Activated CD4-positive, alpha-beta memory T cell treated with anti-CD3 and anti-CD28 coated beads, Interleukin-2, amount 10 ng/mL, durations not matched to agents 7 days and 5 days (primary cell): ENCODE measurements around the gene TMEM171. TPM values are rescaled to one million over a fixed set of nuclear protein-coding genes. Genes with fewer than 3 reads are reported as not detected.

ENCODE experiments used
- CTCF ChIA-PET: fragments of 350-600 bp; sonication (Branson Sonifier 250); formaldehyde crosslinking; loops from one replicate; lab custom pipeline; 2021; ENCODE audit warnings: antibody characterized with exemption, inconsistent platforms; lab: Charles Lee
- POLR2A ChIA-PET: fragments of 350-600 bp; sonication (Branson Sonifier 250); formaldehyde crosslinking; loops from one replicate; lab custom pipeline; 2021; ENCODE audit warnings: antibody characterized with exemption; lab: Charles Lee
- DNase-seq: peaks from one replicate; pipeline ENCODE4 v3.0.0-alpha.2; 2020
- H3K27ac Mint-ChIP-seq: one replicate; pipeline ENCODE4 v1.8.0; 2021; ENCODE audit warnings: mild to moderate bottlenecking, mixed read lengths
- H3K27me3 Mint-ChIP-seq: one replicate; pipeline ENCODE4 v1.8.0; 2021; ENCODE audit warnings: mixed read lengths
- H3K36me3 Mint-ChIP-seq: one replicate; pipeline ENCODE4 v1.8.0; 2021; ENCODE audit warnings: low read depth, mixed read lengths
- H3K4me1 Mint-ChIP-seq: one replicate; pipeline ENCODE4 v1.8.0; 2021; ENCODE audit warnings: mixed read lengths
- H3K4me3 Mint-ChIP-seq: one replicate; pipeline ENCODE4 v1.8.0; 2021; ENCODE audit warnings: mild to moderate bottlenecking, mixed read lengths
- H3K9me3 Mint-ChIP-seq: one replicate; pipeline ENCODE4 v1.8.0; 2021; ENCODE audit warnings: mixed read lengths
- total RNA-seq, 2 experiments: library from RNA; stranded (reverse); gene quantifications; one replicate each; pipeline ENCODE4 v1.2.3, GENCODE V29; 2021

TMEM171 gene
- total RNA-seq = not detected

GRCh38 chr5:73120222-73121118 is at the start of gene TMEM171:
TSS of gene TMEM171 (plus strand) at chr5:73120575. CDS start at chr5:73123374, 2,799 bp downstream.
- H3K36me3 Mint-ChIP-seq = peaks cover 3% of the 10 kb centered on the region
- peaks cover 73% of the 10 kb centered on the region for H3K27me3 Mint-ChIP-seq
- CTCF ChIA-PET = no interaction called here
- peaks cover 29% of the 10 kb centered on the region for H3K4me1 Mint-ChIP-seq
- no peak within 1 kb of the TSS for H3K27ac Mint-ChIP-seq
- DNase-seq = no peak
- H3K9me3 Mint-ChIP-seq = no peaks in the 10 kb centered on the region
- H3K4me3 Mint-ChIP-seq = peak within 1 kb of the TSS; percentile 10
- POLR2A ChIA-PET = no interaction called here

- CTCF ChIA-PET = no interaction called here
- Mint-ChIP-seq H3K27ac (no peak overlapping the region), H3K36me3 (no peaks in the 10 kb centered on the region)
These were observed 39.3 kb upstream of the TMEM171 start for GRCh38 chr5:73081093-73081492.

GRCh38 chr5:73088026-73088425 is 32.3 kb upstream of the TMEM171 start:
- no peaks in the 10 kb centered on the region for H3K4me1 Mint-ChIP-seq
- no peaks in the 10 kb centered on the region for H3K36me3 Mint-ChIP-seq
- H3K27me3 Mint-ChIP-seq = peaks cover 7% of the 10 kb centered on the region
- no peak overlapping the region for H3K4me3 Mint-ChIP-seq
- ChIA-PET POLR2A (no interaction called here), CTCF (no interaction called here)
- DNase-seq = no peak
- H3K27ac Mint-ChIP-seq = no peak overlapping the region
- no peaks in the 10 kb centered on the region for H3K9me3 Mint-ChIP-seq

More at GRCh38 chr5:73081093-73081492, 39.3 kb upstream of the TMEM171 start:
- no peak for DNase-seq
- H3K4me1 Mint-ChIP-seq = no peaks in the 10 kb centered on the region
- no peak overlapping the region for H3K4me3 Mint-ChIP-seq
- no peaks in the 10 kb centered on the region for H3K27me3 Mint-ChIP-seq
- POLR2A ChIA-PET = no interaction called here
- no peaks in the 10 kb centered on the region for H3K9me3 Mint-ChIP-seq

GRCh38 chr5:73093943-73094342 is 26.4 kb upstream of the TMEM171 start:
- no peaks in the 10 kb centered on the region for H3K4me1 Mint-ChIP-seq
- CTCF ChIA-PET = no interaction called here
- no peaks in the 10 kb centered on the region for H3K36me3 Mint-ChIP-seq
- POLR2A ChIA-PET = no interaction called here
- no peak for DNase-seq
- H3K4me3 Mint-ChIP-seq = no peak overlapping the region
- no peak overlapping the region for H3K27ac Mint-ChIP-seq
- no peaks in the 10 kb centered on the region for H3K9me3 Mint-ChIP-seq
- peaks cover 8% of the 10 kb centered on the region for H3K27me3 Mint-ChIP-seq

DNA sequence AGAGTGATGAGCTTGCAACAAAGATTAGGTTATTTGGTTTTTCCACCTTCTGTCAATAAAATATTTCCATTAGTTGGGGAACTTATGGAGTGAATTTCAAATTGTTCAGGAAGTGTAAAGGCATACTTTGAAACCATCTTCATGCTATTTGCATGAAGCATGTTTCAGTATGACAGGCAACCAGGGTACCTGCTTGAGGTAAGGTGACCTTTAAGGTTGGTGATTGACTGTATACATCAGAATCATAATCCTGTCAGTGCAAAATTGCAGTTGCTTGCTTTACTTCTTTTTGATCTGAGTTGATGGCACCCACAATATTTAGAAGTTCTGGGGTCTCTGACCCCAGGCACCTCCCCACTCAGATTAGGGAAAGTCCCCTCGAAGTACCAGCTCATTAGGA is 26.0 kb upstream of the TMEM171 start:
- Mint-ChIP-seq H3K36me3 (no peaks in the 10 kb centered on the region), H3K4me1 (no peaks in the 10 kb centered on the region), H3K27ac (no peak overlapping the region), H3K27me3 (peaks cover 8% of the 10 kb centered on the region), H3K9me3 (no peaks in the 10 kb centered on the region), H3K4me3 (no peak overlapping the region)
- POLR2A ChIA-PET = no interaction called here
- no peak for DNase-seq
- CTCF ChIA-PET = no interaction called here

DNA sequence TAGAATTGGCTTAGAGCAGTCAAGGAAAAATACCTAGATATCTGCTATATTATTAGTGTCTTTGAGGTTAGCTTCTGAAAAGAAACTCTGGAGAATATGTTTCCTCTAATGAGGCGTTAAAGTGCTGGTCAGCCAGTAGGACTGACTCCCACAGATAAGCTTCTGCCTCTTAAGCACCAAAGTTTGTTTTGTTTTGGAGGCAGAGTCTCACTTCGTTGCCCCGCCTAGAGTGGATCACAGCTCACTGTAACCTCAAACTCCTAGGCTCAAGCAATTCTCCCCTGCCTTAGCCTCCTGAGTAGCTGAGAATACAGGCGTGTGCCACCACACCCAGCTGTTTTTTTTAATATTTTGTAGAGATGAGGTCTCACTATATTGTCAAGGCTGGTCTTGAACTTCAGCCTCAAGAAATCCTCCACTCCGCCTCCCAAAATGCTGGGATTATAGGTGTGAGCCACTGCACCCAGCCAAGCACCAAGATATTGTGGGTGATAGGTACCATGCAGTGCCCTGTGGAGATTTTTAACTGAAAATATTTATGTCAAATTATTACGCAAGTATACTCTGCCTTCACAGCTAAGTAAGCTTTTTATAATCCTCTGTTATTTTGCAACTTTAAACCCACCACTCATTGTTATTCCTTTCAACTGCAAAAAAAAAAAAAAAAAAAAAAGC is 24.7 kb upstream of the TMEM171 start:
- H3K4me3 Mint-ChIP-seq = no peak overlapping the region
- CTCF ChIA-PET = interaction anchor here (1.2 kb wide), 1 partner anchor 11 kb away, joined by 3 read pairs; no protein-coding TSS in a partner anchor

GRCh38 chr5:73096239-73096575 is 24.2 kb upstream of the TMEM171 start:
- H3K36me3 Mint-ChIP-seq = no peaks in the 10 kb centered on the region
- H3K27me3 Mint-ChIP-seq = peaks cover 10% of the 10 kb centered on the region
- POLR2A ChIA-PET = no interaction called here
- CTCF ChIA-PET = interaction anchor here (1.2 kb wide), 1 partner anchor 11 kb away, joined by 3 read pairs; no protein-coding TSS in a partner anchor
- DNase-seq = no peak
- H3K9me3 Mint-ChIP-seq = no peaks in the 10 kb centered on the region
- no peaks in the 10 kb centered on the region for H3K4me1 Mint-ChIP-seq
- H3K27ac Mint-ChIP-seq = no peak overlapping the region
- H3K4me3 Mint-ChIP-seq = no peak overlapping the region

More for the DNA sequence above, 24.7 kb upstream of the TMEM171 start:
- POLR2A ChIA-PET = no interaction called here
- no peaks in the 10 kb centered on the region for H3K36me3 Mint-ChIP-seq
- DNase-seq = no peak
- H3K27ac Mint-ChIP-seq = no peak overlapping the region
- no peaks in the 10 kb centered on the region for H3K9me3 Mint-ChIP-seq
- H3K27me3 Mint-ChIP-seq = peaks cover 10% of the 10 kb centered on the region
- H3K4me1 Mint-ChIP-seq = no peaks in the 10 kb centered on the region

- Mint-ChIP-seq H3K4me1 (no peaks in the 10 kb centered on the region), H3K4me3 (no peak overlapping the region), H3K9me3 (no peaks in the 10 kb centered on the region), H3K27me3 (peaks cover 7% of the 10 kb centered on the region), H3K27ac (no peak overlapping the region), H3K36me3 (no peaks in the 10 kb centered on the region)
- DNase-seq = no peak
- POLR2A ChIA-PET = no interaction called here
- CTCF ChIA-PET = no interaction called here
These were observed 22.6 kb upstream of the TMEM171 start for GRCh38 chr5:73097740-73098139.

DNA sequence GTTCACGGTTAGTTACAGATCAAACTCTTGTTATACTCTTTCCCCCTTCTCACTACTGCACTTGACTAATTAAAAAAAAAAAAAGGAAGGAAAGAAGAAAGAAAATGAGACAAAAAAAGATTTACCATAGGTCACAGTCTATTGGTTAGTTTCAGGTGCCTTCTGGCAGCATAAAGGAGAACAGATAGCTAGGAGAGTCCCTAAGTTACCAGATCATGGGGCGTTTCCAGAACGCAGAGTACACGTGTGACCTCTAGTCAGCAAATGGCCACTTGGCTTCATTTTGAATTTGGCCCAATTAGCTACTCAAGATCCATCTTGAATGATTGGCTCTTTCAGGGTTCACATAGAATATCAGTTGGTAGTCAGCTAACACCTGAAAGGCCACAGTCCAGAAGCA is 20.3 kb upstream of the TMEM171 start:
- no peak overlapping the region for H3K4me3 Mint-ChIP-seq
- POLR2A ChIA-PET = no interaction called here
- CTCF ChIA-PET = no interaction called here

DNA sequence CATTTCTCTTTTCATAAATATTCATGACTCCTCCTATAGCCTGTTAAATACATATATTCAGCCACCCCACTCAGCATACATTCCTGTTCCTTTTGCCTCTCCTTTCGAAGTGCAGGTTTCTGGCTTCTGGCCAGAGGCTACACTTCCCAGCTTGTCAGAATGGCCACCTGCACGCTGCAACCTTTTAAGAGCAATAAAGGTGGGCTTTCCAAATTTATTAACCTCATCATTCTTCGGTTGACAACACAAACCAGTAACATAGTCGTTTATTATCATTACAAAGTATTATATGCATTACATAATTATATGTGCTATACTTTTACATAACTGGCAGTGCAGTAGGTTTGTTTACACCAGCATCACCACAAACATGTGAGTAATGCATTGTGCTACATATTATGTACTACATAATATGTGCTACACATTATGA is 16.5 kb upstream of the TMEM171 start:
- H3K36me3 Mint-ChIP-seq = no peaks in the 10 kb centered on the region
- H3K27me3 Mint-ChIP-seq = peaks cover 25% of the 10 kb centered on the region
- DNase-seq = no peak
- no peaks in the 10 kb centered on the region for H3K9me3 Mint-ChIP-seq
- H3K27ac Mint-ChIP-seq = no peak overlapping the region
- ChIA-PET CTCF (no interaction called here), POLR2A (no interaction called here)
- H3K4me3 Mint-ChIP-seq = no peak overlapping the region
- H3K4me1 Mint-ChIP-seq = no peaks in the 10 kb centered on the region

More for the DNA sequence above, 20.3 kb upstream of the TMEM171 start:
- no peak overlapping the region for H3K27ac Mint-ChIP-seq
- peaks cover 16% of the 10 kb centered on the region for H3K27me3 Mint-ChIP-seq
- no peaks in the 10 kb centered on the region for H3K4me1 Mint-ChIP-seq
- DNase-seq = no peak
- no peaks in the 10 kb centered on the region for H3K36me3 Mint-ChIP-seq
- no peaks in the 10 kb centered on the region for H3K9me3 Mint-ChIP-seq

- no peak overlapping the region for H3K27ac Mint-ChIP-seq
- H3K9me3 Mint-ChIP-seq = no peaks in the 10 kb centered on the region
- CTCF ChIA-PET = no interaction called here
- H3K36me3 Mint-ChIP-seq = no peaks in the 10 kb centered on the region
- POLR2A ChIA-PET = no interaction called here
- peaks cover 29% of the 10 kb centered on the region for H3K27me3 Mint-ChIP-seq
- no peak for DNase-seq
- no peaks in the 10 kb centered on the region for H3K4me1 Mint-ChIP-seq
- H3K4me3 Mint-ChIP-seq = no peak overlapping the region
These were observed 16.0 kb upstream of the TMEM171 start for GRCh38 chr5:73104326-73104725.

- Mint-ChIP-seq H3K4me3 (no peak overlapping the region), H3K36me3 (no peaks in the 10 kb centered on the region), H3K27ac (no peak overlapping the region), H3K9me3 (no peaks in the 10 kb centered on the region), H3K4me1 (no peaks in the 10 kb centered on the region), H3K27me3 (peaks cover 34% of the 10 kb centered on the region)
- DNase-seq = no peak
- POLR2A ChIA-PET = no interaction called here
- CTCF ChIA-PET = interaction anchor here (0.6 kb wide), 1 partner anchor 81 kb away, joined by 3 read pairs; no protein-coding TSS in a partner anchor
These were observed 14.0 kb upstream of the TMEM171 start for GRCh38 chr5:73106335-73106734.

DNA sequence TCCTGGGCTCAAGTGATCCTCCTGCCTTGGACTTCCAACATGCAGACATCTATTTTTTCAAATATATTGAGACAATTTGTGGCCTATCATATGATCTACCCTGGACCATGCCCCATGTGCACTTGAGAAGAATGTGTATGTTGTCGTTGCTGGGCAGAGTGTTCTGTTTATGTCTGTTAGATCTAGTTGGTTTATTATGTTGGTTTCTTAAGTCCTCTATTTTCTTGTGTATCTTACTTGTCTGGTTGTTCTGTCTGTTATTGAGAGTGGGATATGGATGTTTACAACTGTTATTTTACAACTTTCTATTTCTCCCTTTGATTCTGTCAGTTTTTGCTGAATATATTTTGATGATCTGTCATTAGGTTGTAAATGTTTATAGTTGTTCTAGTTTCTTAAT is 10.2 kb upstream of the TMEM171 start:
- POLR2A ChIA-PET = no interaction called here
- H3K27me3 Mint-ChIP-seq = peaks cover 54% of the 10 kb centered on the region

More for the DNA sequence above, 10.2 kb upstream of the TMEM171 start:
- H3K27ac Mint-ChIP-seq = no peak overlapping the region
- H3K4me1 Mint-ChIP-seq = no peaks in the 10 kb centered on the region
- H3K9me3 Mint-ChIP-seq = no peaks in the 10 kb centered on the region
- H3K4me3 Mint-ChIP-seq = no peak overlapping the region
- no peaks in the 10 kb centered on the region for H3K36me3 Mint-ChIP-seq
- CTCF ChIA-PET = interaction anchor here (0.6 kb wide), 1 partner anchor 90 kb away, joined by 3 read pairs; no protein-coding TSS in a partner anchor
- DNase-seq = no peak
